NCI-H510A (cell line): ENCODE data around the gene SKA1.
"Not testable (repeated sequence)": the region's sequence is repeated elsewhere in the genome, so short reads cannot be mapped to it uniquely, and the experiment has no call there.

Experiments
- DNase-seq: peaks from one replicate; lab custom pipeline; 2025; lab: John Stamatoyannopoulos, UW

Gene SKA1

GRCh38 chr18:50396005-50396660 is 21.3 kb downstream of the SKA1 start:
- DNase-seq = no peak

- no peak for DNase-seq
Observed at GRCh38 chr18:50397023-50397422, 22.2 kb downstream of the SKA1 start.

- DNase-seq = no peak
Observed at GRCh38 chr18:50398099-50398498, 23.3 kb downstream of the SKA1 start.

GRCh38 chr18:50398947-50399346 is 24.1 kb downstream of the SKA1 start:
- DNase-seq = no peak

GRCh38 chr18:50399582-50399981 is 24.7 kb downstream of the SKA1 start:
- DNase-seq = no peak

- DNase-seq = not testable (repeated sequence)
Observed at GRCh38 chr18:50400438-50400837, 25.6 kb downstream of the SKA1 start.

GRCh38 chr18:50401295-50401694 is 26.4 kb downstream of the SKA1 start:
- peak; percentile 26 for DNase-seq

GRCh38 chr18:50401888-50402287 is 27.0 kb downstream of the SKA1 start:
- peak; percentile 69 for DNase-seq

- DNase-seq = not testable (repeated sequence)
Observed at GRCh38 chr18:50404752-50405581, 30.1 kb downstream of the SKA1 start.

GRCh38 chr18:50405582-50406271 is 30.9 kb downstream of the SKA1 start:
- DNase-seq = peak; percentile 8

- DNase-seq = no peak
Observed at GRCh38 chr18:50409236-50409635, 34.4 kb downstream of the SKA1 start.

GRCh38 chr18:50410008-50410407 is 35.2 kb downstream of the SKA1 start:
- DNase-seq = no peak

- no peak for DNase-seq
Observed at GRCh38 chr18:50410894-50411293, 36.0 kb downstream of the SKA1 start.

GRCh38 chr18:50416832-50417231 is 42.0 kb downstream of the SKA1 start:
- DNase-seq = not testable (repeated sequence)

GRCh38 chr18:50417705-50418104 is 42.9 kb downstream of the SKA1 start:
- not testable (repeated sequence) for DNase-seq

GRCh38 chr18:50418650-50419049 is 43.8 kb downstream of the SKA1 start:
- DNase-seq = no peak

- no peak for DNase-seq
Observed at GRCh38 chr18:50422286-50422898, 47.5 kb downstream of the SKA1 start.

GRCh38 chr18:50424877-50425690 is 50.2 kb downstream of the SKA1 start:
- DNase-seq = no peak

- no peak for DNase-seq
Observed at GRCh38 chr18:50427896-50428295, 53.0 kb downstream of the SKA1 start.

GRCh38 chr18:50428531-50429206 is 53.8 kb downstream of the SKA1 start:
- no peak for DNase-seq
